ENCODE results near the gene DHRS1.

GRCh38 chr14:24324024-24324423 is 24.4 kb upstream of the DHRS1 start:
- TF ChIP-seq, protein P1, sequence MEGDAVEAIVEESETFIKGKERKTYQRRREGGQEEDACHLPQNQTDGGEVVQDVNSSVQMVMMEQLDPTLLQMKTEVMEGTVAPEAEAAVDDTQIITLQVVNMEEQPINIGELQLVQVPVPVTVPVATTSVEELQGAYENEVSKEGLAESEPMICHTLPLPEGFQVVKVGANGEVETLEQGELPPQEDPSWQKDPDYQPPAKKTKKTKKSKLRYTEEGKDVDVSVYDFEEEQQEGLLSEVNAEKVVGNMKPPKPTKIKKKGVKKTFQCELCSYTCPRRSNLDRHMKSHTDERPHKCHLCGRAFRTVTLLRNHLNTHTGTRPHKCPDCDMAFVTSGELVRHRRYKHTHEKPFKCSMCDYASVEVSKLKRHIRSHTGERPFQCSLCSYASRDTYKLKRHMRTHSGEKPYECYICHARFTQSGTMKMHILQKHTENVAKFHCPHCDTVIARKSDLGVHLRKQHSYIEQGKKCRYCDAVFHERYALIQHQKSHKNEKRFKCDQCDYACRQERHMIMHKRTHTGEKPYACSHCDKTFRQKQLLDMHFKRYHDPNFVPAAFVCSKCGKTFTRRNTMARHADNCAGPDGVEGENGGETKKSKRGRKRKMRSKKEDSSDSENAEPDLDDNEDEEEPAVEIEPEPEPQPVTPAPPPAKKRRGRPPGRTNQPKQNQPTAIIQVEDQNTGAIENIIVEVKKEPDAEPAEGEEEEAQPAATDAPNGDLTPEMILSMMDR (IDR thresholded peaks at IDR 0.05; ENCODE audit: low read depth, low read length), result no peak
- TF ChIP-seq EZH2phosphoT487 (IDR thresholded peaks at IDR 0.05; ENCODE audit: low read depth), result no peak

Data from OCI-LY3 (cell line).